ENCODE results near the gene MAN1A1.
A peak's percentile ranks its signal among the peaks of the same experiment; 100 is the strongest.

MAN1A1 gene

DNA sequence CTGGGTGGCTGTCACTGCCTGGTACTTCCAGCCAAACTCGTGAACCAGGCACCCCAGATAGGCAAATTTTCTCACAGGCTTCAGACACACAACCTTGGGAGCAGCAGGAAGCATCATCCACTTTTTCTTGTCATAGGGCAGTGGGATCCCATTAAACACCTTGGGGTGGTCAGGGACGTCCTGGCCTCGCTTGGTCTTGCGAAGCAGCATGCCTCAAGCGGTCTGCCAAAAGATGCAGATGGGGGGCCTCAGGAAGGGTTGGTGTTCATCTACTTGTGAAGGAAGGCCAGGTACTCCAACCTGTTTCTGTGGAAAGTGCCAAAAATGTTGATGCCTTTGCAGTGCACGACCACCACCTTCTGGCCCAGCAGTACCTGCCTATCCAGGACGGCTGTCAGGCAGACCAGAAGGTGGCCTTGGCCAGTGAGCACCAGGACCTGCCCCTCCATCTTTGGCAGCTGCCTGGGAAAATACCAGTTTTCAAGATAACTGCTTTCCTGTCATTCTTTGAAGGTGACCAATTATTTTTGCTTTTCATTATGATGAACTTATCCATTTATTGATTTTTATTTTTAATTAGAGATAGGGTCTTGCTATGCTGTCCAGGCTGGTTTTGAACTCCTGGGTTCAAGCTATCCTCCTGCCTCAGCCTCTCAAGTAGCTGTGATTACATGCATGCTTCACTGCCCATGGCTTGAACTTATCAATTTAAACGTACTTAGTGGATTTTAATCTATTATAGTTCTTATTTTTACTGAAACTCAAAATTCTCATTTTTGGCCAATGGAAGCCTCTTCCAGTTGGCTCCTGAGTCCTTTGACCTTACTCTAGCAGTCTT lies 80.1 kb downstream of the MAN1A1 start (continued):
- no peak for TF ChIP-seq ZBTB49 (tag by site-specific recombination; IDR thresholded peaks at IDR 0.05; ENCODE audit: low read depth)
- TF ChIP-seq ZNF324 (tag by site-specific recombination; IDR thresholded peaks at IDR 0.05) = no peak
- TF ChIP-seq ZNF280C (tag by site-specific recombination; IDR thresholded peaks at IDR 0.05) = no peak

GRCh38 chr6:119267126-119267905 lies 82.2 kb downstream of the MAN1A1 start:
- no peak overlapping the region for H3K4me3 ChIP-seq (ENCODE audit: low read depth, low read length)
- H3K27ac ChIP-seq (ENCODE audit: extremely low read depth, low read depth, low read length) = no peak overlapping the region
- peaks cover 0 to 7% of the 10 kb centered on the region in 2 experiments; a peak in 1 of 3 replicates for H3K36me3 ChIP-seq (ENCODE audit: control insufficient read depth in 2 of 2, insufficient read depth in 1 of 2, low read length in 2 of 2)
- H3K4me1 ChIP-seq (ENCODE audit: control insufficient read depth, insufficient read depth, low read length) = no peaks in the 10 kb centered on the region
- POLR2A ChIA-PET = no interaction called here
- CTCF ChIA-PET = no interaction called here
- H3K9me3 ChIP-seq (ENCODE audit: control insufficient read depth, insufficient read depth, low read depth, low read length) = no peaks in the 10 kb centered on the region
- no peak for TF ChIP-seq ZXDB (tag by site-specific recombination; IDR thresholded peaks at IDR 0.05)
- TF ChIP-seq ZNF146 (tag by site-specific recombination; IDR thresholded peaks at IDR 0.05) = no peak
- no peak for TF ChIP-seq ZNF449 (tag by site-specific recombination; IDR thresholded peaks at IDR 0.05)
- TF ChIP-seq ZNF473 (tag by site-specific recombination; IDR thresholded peaks at IDR 0.05) = no peak

- no peak overlapping the region for H3K27ac ChIP-seq (ENCODE audit: extremely low read depth, low read depth, low read length)
- no peaks in the 10 kb centered on the region for H3K9me3 ChIP-seq (ENCODE audit: control insufficient read depth, insufficient read depth, low read depth, low read length)
- H3K36me3 ChIP-seq (ENCODE audit: control insufficient read depth in 2 of 2, insufficient read depth in 1 of 2, low read length in 2 of 2) = peaks cover 0 to 7% of the 10 kb centered on the region in 2 experiments; a peak in 1 of 3 replicates
- H3K4me3 ChIP-seq (ENCODE audit: low read depth, low read length) = no peak overlapping the region
- H3K4me1 ChIP-seq (ENCODE audit: control insufficient read depth, insufficient read depth, low read length) = no peaks in the 10 kb centered on the region
- ChIA-PET POLR2A (no interaction called here), CTCF (no interaction called here)
- TF ChIP-seq ZNF664 (tag by site-specific recombination; IDR thresholded peaks at IDR 0.05) = peak; percentile 96
- TF ChIP-seq ZNF558 (tag by site-specific recombination; IDR thresholded peaks at IDR 0.05) = no peak
Measured at GRCh38 chr6:119264854-119265397, 84.6 kb downstream of the MAN1A1 start.

DNA sequence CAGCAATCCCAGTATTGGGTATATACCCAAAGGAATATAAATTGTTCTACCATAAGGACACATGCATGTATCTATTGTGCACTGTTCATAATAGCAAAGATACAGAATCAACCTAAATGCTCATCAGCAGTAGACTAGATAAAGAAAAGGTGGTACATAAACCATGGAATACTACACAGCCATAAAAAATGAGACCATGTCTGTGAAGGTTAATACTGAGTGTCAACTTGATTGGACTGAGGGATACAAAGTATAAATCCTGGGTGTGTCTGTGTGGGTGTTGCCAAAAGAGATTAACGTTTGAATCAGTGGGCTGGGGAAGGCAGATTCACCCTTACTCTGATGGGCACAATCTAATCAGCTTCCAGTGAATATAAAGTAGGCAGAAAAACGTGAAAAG lies 86.9 kb downstream of the MAN1A1 start:
- Histone ChIP-seq H3K36me3 (ENCODE audit: control insufficient read depth in 2 of 2, insufficient read depth in 1 of 2, low read length in 2 of 2) (no peaks in the 10 kb centered on the region), H3K9me3 (ENCODE audit: control insufficient read depth, insufficient read depth, low read depth, low read length) (no peaks in the 10 kb centered on the region), H3K4me3 (ENCODE audit: low read depth, low read length) (no peak overlapping the region), H3K4me1 (ENCODE audit: control insufficient read depth, insufficient read depth, low read length) (0 out of 2 replicates have a peak, but pooled peaks cover 3% of the 10 kb centered on the region), H3K27ac (ENCODE audit: extremely low read depth, low read depth, low read length) (no peak overlapping the region)
- TF ChIP-seq ZNF560 (tag by site-specific recombination; IDR thresholded peaks at IDR 0.05; ENCODE audit: borderline replicate concordance) (no peak), ZNF146 (tag by site-specific recombination; IDR thresholded peaks at IDR 0.05) (peak; percentile 79)
- POLR2A ChIA-PET = no interaction called here
- CTCF ChIA-PET = no interaction called here

All from HEK293 (cell line).